Mesothelial cell of epicardium (in vitro differentiated cells): ENCODE data around the gene METRNL. TPM values are rescaled to one million over a fixed set of nuclear protein-coding genes. Genes with fewer than 3 reads are reported as not detected.

Experiments
- DNase-seq, 2 experiments: peaks; one replicate each; pipeline ENCODE4 v3.0.0; 2021; ENCODE audit warnings: low spot score in 2 of 2; ENCODE audit not compliant: unreplicated experiment in 2 of 2
- H3K27ac Mint-ChIP-seq: 2 replicates; pipeline ENCODE4 v1.8.0; 2021; ENCODE audit warnings: mixed read lengths
- H3K27me3 Mint-ChIP-seq: 2 replicates; pipeline ENCODE4 v1.8.0; 2021; ENCODE audit warnings: low read depth, mixed read lengths
- H3K36me3 Mint-ChIP-seq: 2 replicates; pipeline ENCODE4 v1.8.0; 2021; ENCODE audit warnings: mixed read lengths
- H3K4me1 Mint-ChIP-seq: 2 replicates; pipeline ENCODE4 v1.8.0; 2021; ENCODE audit warnings: mixed read lengths
- H3K4me3 Mint-ChIP-seq: 2 replicates; pipeline ENCODE4 v1.8.0; 2021; ENCODE audit warnings: mild to moderate bottlenecking, moderate library complexity, mixed read lengths
- H3K9me3 Mint-ChIP-seq: 2 replicates; pipeline ENCODE4 v1.8.0; 2021; ENCODE audit warnings: mixed read lengths
- CTCF ChIP-seq: fragments of 200-600 bp; sonication (generic); IDR thresholded peaks from one replicate; pipeline ENCODE4 v1.5.0; 2021; ENCODE audit warnings: antibody characterized with exemption; ENCODE audit not compliant: unreplicated experiment
- total RNA-seq: library from RNA; stranded (reverse); gene quantifications from 3 replicates; pipeline ENCODE4 v1.2.1, GENCODE V29; 2021

Gene METRNL
- total RNA-seq, 1 donor from 2014 or later: 106 TPM

- no peaks in the 10 kb centered on the region for H3K9me3 Mint-ChIP-seq
Measured at GRCh38 chr17:83093506-83093905, 14.1 kb downstream of the METRNL start.

GRCh38 chr17:83094291-83094690, 14.9 kb downstream of the METRNL start:
- Mint-ChIP-seq H3K36me3 (peaks cover 13% of the 10 kb centered on the region), H3K4me3 (no peak overlapping the region), H3K27me3 (no peaks in the 10 kb centered on the region), H3K27ac (no peak overlapping the region), H3K4me1 (peaks cover 36% of the 10 kb centered on the region), H3K9me3 (no peaks in the 10 kb centered on the region)
- DNase-seq: no peak
- no peak for TF ChIP-seq CTCF

More at GRCh38 chr17:83093506-83093905, 14.1 kb downstream of the METRNL start:
- no peak overlapping the region for H3K4me3 Mint-ChIP-seq
- no peaks in the 10 kb centered on the region for H3K27me3 Mint-ChIP-seq
- no peak for DNase-seq
- no peak for TF ChIP-seq CTCF
- peaks cover 34% of the 10 kb centered on the region for H3K4me1 Mint-ChIP-seq
- peak overlapping the region; percentile 61 for H3K27ac Mint-ChIP-seq
- H3K36me3 Mint-ChIP-seq: peaks cover 13% of the 10 kb centered on the region

GRCh38 chr17:83095016-83095415, 15.6 kb downstream of the METRNL start:
- Mint-ChIP-seq H3K4me1 (peaks cover 38% of the 10 kb centered on the region), H3K27ac (no peak overlapping the region), H3K4me3 (no peak overlapping the region), H3K9me3 (no peaks in the 10 kb centered on the region), H3K27me3 (no peaks in the 10 kb centered on the region), H3K36me3 (peaks cover 13% of the 10 kb centered on the region)
- no peak for DNase-seq
- TF ChIP-seq CTCF: no peak

GRCh38 chr17:83096401-83097224, 17.2 kb downstream of the METRNL start:
- Mint-ChIP-seq H3K4me1 (peaks cover 43% of the 10 kb centered on the region), H3K36me3 (peaks cover 12% of the 10 kb centered on the region), H3K4me3 (peak overlapping the region; percentile 20), H3K27ac (peak overlapping the region; percentile 91), H3K9me3 (no peaks in the 10 kb centered on the region), H3K27me3 (no peaks in the 10 kb centered on the region)
- DNase-seq: no peak
- TF ChIP-seq CTCF: no peak

GRCh38 chr17:83097831-83098230, 18.4 kb downstream of the METRNL start:
- H3K27me3 Mint-ChIP-seq: no peaks in the 10 kb centered on the region
- no peak for TF ChIP-seq CTCF
- H3K4me1 Mint-ChIP-seq: peaks cover 45% of the 10 kb centered on the region
- H3K27ac Mint-ChIP-seq: peak overlapping the region; percentile 83
- H3K36me3 Mint-ChIP-seq: peaks cover 12% of the 10 kb centered on the region
- no peaks in the 10 kb centered on the region for H3K9me3 Mint-ChIP-seq
- no peak overlapping the region for H3K4me3 Mint-ChIP-seq
- DNase-seq: no peak
